Transverse colon (tissue), 4 donors: ENCODE data around the gene BRF1. TPM values are rescaled to one million over a fixed set of nuclear protein-coding genes. Genes with fewer than 3 reads are reported as not detected.

Experiments
- DNase-seq: peaks from one replicate; pipeline ENCODE4 v3.0.0-alpha.2; 2019
- H3K27ac ChIP-seq, 4 donors: fragments of 200-600 bp; sonication (generic); 2 replicates each; pipeline ENCODE4 v1.5.1; 2016 to 2018; ENCODE audit warnings: inconsistent platforms in 4 of 4
- H3K27me3 ChIP-seq: fragments of 200-600 bp; sonication (generic); 2 replicates; pipeline ENCODE4 v1.5.1; 2017; ENCODE audit warnings: inconsistent platforms
- H3K36me3 ChIP-seq, 4 donors: fragments of 200-600 bp; sonication (generic); 2 replicates each; pipeline ENCODE4 v1.5.1; 2017 to 2019; ENCODE audit warnings: inconsistent platforms in 4 of 4
- H3K4me1 ChIP-seq, 4 donors: fragments of 200-600 bp; sonication (generic); 2 replicates each; pipeline ENCODE4 v1.5.1; 2017 to 2020; ENCODE audit warnings: inconsistent platforms in 4 of 4
- H3K4me3 ChIP-seq, 4 donors: fragments of 200-600 bp; sonication (generic); 1 replicate in 1 of 4; 2 replicates in 3 of 4; pipeline versions ENCODE4 v1.5.1 to v1.6.1; 2017 to 2019; ENCODE audit warnings: inconsistent platforms in 4 of 4
- H3K9me3 ChIP-seq, 2 donors: fragments of 200-600 bp; sonication (generic); 2 replicates each; pipeline ENCODE4 v1.5.1; 2017 to 2019; ENCODE audit warnings: inconsistent platforms in 2 of 2
- CTCF ChIP-seq, 5 experiments: fragments of 200-600 bp in 3 of 5; fragments of 450-650 bp in 2 of 5; sonication (generic) in 3 of 5; IDR thresholded peaks; 1 replicate in 2 of 5; 2 replicates in 3 of 5; pipeline ENCODE4 v1.5.1; 2016 to 2017; ENCODE audit warnings: antibody characterized with exemption in 5 of 5, inconsistent platforms in 3 of 5, mild to moderate bottlenecking in 2 of 5, moderate library complexity in 1 of 5
- EP300 ChIP-seq: sonication (generic); formaldehyde crosslinking; IDR thresholded peaks from one replicate; pipeline ENCODE4 v1.6.1; 2017; ENCODE audit warnings: antibody characterized with exemption, low read depth
- POLR2A ChIP-seq: fragments of 450-650 bp; IDR thresholded peaks from one replicate; pipeline ENCODE4 v1.6.1; 2016; ENCODE audit warnings: antibody characterized with exemption, mild to moderate bottlenecking, moderate library complexity
- POLR2AphosphoS5 ChIP-seq, 3 donors: sonication (generic); formaldehyde crosslinking; IDR thresholded peaks; one replicate each; pipeline ENCODE4 v1.6.1; 2016; ENCODE audit warnings: antibody characterized with exemption in 3 of 3
- WGBS, 2 donors: methylation state at CpG; one replicate each; pipeline ENCODE4 v1.1.5; 2018; ENCODE audit warnings: low coverage in 1 of 2; 5-methylcytosine and 5-hydroxymethylcytosine counted together
- in situ Hi-C, 4 donors: fragments of 200-750 bp; cut with MboI; loops; one replicate each; pipeline versions ENCODE4 v1.15.0 to v1.15.1; 2017; ENCODE audit warnings: low sequenced_read_pairs in 3 of 4, low pct_ligation_motif_present in 1 of 4, low pct_unique_long_range_greater_than_20kb in 1 of 4
- intact Hi-C: fragments of 100-400 bp; cut with DNase I; formaldehyde crosslinking; loops from one replicate; pipeline ENCODE4 v1.15.1; 2023; ENCODE audit warnings: low total_unique reads
- total RNA-seq, 4 donors: library from RNA; depleted of rRNA; stranded (reverse); fragments of >200 nt; gene quantifications; one replicate each; pipeline ENCODE4 v1.1.0, GENCODE V29; 2016

The BRF1 gene
- 10 to 100 TPM; 36.2 to 93.9 (median 62.6) TPM for total RNA-seq

- Histone ChIP-seq H3K9me3 (no peaks in the 10 kb centered on the region), H3K27ac (peak within 1 kb of the TSS; percentile 94 to 97 (median 96)), H3K4me3 (peak within 1 kb of the TSS; percentile 59 to 88 (median 79)), H3K4me1 (peaks cover 8 to 35% (median 19%) of the 10 kb centered on the region in 4 donors), H3K36me3 (no peaks in the 10 kb centered on the region), H3K27me3 (no peaks in the 10 kb centered on the region)
- TF ChIP-seq EP300 (no peak), POLR2AphosphoS5 (IDR thresholded peaks at IDR 0.05) (peak; percentile 63 to 84 (median 84)), CTCF (IDR thresholded peaks at IDR 0.05) (no peak), POLR2A (no peak)
- DNase-seq = peak; percentile 97
- intact Hi-C loops = no loop called here
- WGBS, 2 donors = 0% methylated on average over 48 of the region's 90 CpGs; no CpG with 5 or more reads in 1 of the 2 donors
- in situ Hi-C loops = no loop called here
These were observed at the start of gene BRF1 for GRCh38 chr14:105300542-105301102. Gene BRF1 (minus strand): TSS chr14:105301001. CDS start chr14:105300629, 372 bp downstream.

GRCh38 chr14:105349992-105350391 is 49.2 kb upstream of the BRF1 start:
- H3K27ac ChIP-seq = no peak overlapping the region
- no peak for DNase-seq
- H3K36me3 ChIP-seq = no peaks in the 10 kb centered on the region
- no peak overlapping the region for H3K4me3 ChIP-seq
- peaks cover 0 to 4% (median 0%) of the 10 kb centered on the region in 4 donors for H3K4me1 ChIP-seq
- no peaks in the 10 kb centered on the region for H3K9me3 ChIP-seq
- in situ Hi-C loops = loop anchor here in 1 of 4 donors (10.0 kb wide), 1 partner anchor 255 kb away; no protein-coding TSS in a partner anchor
- 87 to 89% methylated on average over 6 to 11 of the region's 11 CpGs for WGBS, 2 donors
- TF ChIP-seq CTCF (IDR thresholded peaks at IDR 0.05) (no peak), POLR2AphosphoS5 (IDR thresholded peaks at IDR 0.05) (no peak), POLR2A (no peak), EP300 (no peak)
- H3K27me3 ChIP-seq = no peaks in the 10 kb centered on the region
- intact Hi-C loops = loop anchor here (10.0 kb wide), 1 partner anchor 255 kb away; no protein-coding TSS in a partner anchor

- no peaks in the 10 kb centered on the region for H3K36me3 ChIP-seq
- in situ Hi-C loops (no loop called here), intact Hi-C loops (no loop called here)
- no peaks in the 10 kb centered on the region for H3K9me3 ChIP-seq
- DNase-seq = no peak
- no peak overlapping the region for H3K27ac ChIP-seq
- WGBS, 2 donors = 89% methylated on average over 10 of the region's 19 CpGs; no CpG with 5 or more reads in 1 of the 2 donors
- H3K27me3 ChIP-seq = no peaks in the 10 kb centered on the region
- H3K4me3 ChIP-seq = no peak overlapping the region
- peaks cover 0 to 4% (median 0%) of the 10 kb centered on the region in 4 donors for H3K4me1 ChIP-seq
- TF ChIP-seq POLR2AphosphoS5 (IDR thresholded peaks at IDR 0.05) (no peak), POLR2A (no peak), CTCF (IDR thresholded peaks at IDR 0.05) (no peak), EP300 (no peak)
These were observed 48.3 kb upstream of the BRF1 start for GRCh38 chr14:105348945-105349699.

GRCh38 chr14:105348169-105348944 is 47.6 kb upstream of the BRF1 start:
- Histone ChIP-seq H3K9me3 (no peaks in the 10 kb centered on the region), H3K4me1 (peaks cover 0 to 4% (median 0%) of the 10 kb centered on the region in 4 donors), H3K36me3 (no peaks in the 10 kb centered on the region), H3K4me3 (no peak overlapping the region), H3K27ac (no peak overlapping the region), H3K27me3 (no peaks in the 10 kb centered on the region)
- intact Hi-C loops (no loop called here), in situ Hi-C loops (no loop called here)
- no peak for DNase-seq
- 84% methylated on average over 13 of the region's 26 CpGs; no CpG with 5 or more reads in 1 of the 2 donors for WGBS, 2 donors
- TF ChIP-seq POLR2A (no peak), CTCF (IDR thresholded peaks at IDR 0.05) (no peak)
